ENCODE results near the gene FAM117B. TPM values are rescaled to one million over a fixed set of nuclear protein-coding genes. Genes with fewer than 3 reads are reported as not detected.

Gene FAM117B
- total RNA-seq (2014; rRNA removed; shearing (Covaris generic)) = 2.4 and 3.7 TPM in 2 replicates
- 4.1 and 4.9 TPM in 2 replicates for polyA plus RNA-seq (2015; cell fraction: cytosol; rRNA removed)
- 1.6 and 3.1 TPM in 2 replicates for polyA plus RNA-seq (2015; cell fraction: nucleus; rRNA removed)

DNA sequence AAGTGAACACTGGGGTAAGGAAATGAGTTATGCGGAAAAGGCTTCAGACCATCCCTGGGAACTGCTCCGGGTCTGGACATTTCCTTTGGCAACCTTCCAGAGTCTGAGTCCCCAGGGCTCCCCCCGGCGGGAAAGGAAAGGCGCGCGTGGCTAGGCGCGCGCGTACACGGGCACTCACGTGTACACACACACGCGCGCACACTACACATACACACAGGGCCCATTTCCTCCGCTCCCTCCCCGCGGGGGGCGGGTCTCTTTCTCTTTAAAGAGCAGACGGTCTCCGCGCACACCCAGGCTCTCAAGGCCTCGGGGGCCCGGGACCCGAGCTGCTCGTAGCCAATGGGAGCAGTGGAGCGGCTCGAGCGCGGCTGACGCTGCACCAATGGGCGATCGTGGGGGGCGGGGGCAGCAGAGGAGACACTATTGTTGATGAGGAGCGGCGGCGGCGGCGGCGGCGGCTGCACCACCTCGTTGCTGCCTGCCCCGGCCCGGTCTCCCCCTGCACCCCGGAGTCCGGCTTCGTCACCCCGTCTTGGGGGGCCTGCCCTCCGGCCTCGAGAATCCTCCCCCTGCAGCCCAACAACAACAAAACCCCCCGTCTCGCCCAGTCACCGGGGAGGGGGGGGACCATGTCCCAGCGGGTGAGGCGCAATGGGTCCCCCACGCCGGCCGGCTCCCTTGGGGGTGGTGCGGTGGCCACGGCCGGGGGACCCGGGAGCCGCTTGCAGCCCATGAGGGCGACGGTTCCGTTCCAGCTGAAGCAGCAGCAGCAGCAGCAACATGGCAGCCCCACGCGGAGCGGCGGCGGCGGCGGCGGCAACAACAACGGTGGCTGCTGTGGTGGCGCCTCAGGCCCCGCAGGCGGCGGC lies at the start of gene FAM117B:
FAM117B (plus strand) TSS at position 414 of the 872 bp plus-strand sequence; CDS start at position 633, 219 bp downstream.
- in situ Hi-C loops (cut with HindIII; ENCODE audit: low pct_unique_long_range_greater_than_20kb, low sequenced_read_pairs) = no loop called here
- DNase-seq (ENCODE audit: low read depth, low spot score) = peak; percentile 96

DNA sequence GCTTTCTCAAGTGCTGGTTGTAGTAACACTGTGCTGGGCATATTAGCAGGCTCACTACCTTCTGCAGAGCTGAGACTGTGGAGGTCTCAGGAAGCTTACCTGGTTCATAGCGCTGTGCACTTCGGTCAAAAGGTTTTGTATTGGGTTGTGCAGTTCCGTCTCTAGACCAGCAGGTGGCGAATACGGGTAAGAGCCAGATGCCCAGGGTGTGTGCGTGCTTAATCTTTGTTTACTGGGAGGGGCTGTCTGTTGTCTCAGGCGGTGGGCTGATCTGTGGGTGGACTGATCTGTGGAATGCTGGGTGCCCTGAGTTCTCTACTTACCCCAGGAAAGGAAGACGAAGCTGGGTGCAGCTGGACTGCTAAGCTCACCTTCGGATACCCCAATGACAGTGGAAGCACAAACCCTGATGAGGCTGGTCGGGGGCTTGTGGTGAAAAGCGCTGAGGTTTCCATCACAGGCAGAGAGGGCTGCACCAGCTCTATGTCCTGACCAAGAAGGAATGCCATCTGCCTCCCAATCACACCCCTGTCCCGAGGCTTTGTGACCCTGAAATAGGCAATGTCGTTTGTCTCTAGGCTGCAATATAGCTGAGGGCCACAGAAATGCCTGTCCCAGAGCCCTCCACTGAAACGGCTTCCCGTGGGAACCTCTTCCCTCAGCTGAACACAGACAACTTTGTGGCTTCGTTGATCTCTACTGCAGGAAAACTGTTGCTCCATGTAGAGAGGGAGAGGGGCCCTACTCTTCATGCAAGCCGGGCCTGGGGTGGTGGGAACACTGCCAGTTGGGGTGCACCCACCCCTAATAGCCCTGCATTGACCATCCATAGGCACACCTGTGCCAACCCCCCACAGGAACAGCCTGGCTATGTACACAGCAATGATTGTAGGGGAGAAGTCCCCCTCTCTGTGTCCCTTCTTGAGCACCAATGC lies 45.9 kb upstream of the FAM117B start:
- in situ Hi-C loops (cut with HindIII; ENCODE audit: low pct_unique_long_range_greater_than_20kb, low sequenced_read_pairs) = no loop called here
- peak; percentile 80 for DNase-seq (ENCODE audit: low read depth, low spot score)

DNA sequence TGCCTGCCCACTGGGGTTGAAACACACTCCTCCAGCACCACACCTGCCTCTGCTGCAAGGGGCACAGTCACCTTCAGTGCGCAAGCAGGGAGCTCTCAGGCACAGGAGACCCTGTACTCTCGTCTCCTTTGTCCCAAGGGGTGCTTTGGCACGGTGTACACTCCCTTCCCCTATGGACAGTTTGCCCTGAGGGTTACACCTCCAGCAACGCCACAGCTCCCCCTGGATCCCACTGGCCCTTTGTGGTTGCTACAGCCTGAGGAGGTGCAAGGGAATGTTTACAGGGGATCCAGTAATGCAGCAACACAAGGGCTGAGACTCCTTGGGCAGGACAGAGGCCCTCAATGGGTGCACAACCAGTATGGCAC lies 45.2 kb upstream of the FAM117B start:
- no peak for DNase-seq (ENCODE audit: low read depth, low spot score)
- in situ Hi-C loops (cut with HindIII; ENCODE audit: low pct_unique_long_range_greater_than_20kb, low sequenced_read_pairs) = no loop called here

DNA sequence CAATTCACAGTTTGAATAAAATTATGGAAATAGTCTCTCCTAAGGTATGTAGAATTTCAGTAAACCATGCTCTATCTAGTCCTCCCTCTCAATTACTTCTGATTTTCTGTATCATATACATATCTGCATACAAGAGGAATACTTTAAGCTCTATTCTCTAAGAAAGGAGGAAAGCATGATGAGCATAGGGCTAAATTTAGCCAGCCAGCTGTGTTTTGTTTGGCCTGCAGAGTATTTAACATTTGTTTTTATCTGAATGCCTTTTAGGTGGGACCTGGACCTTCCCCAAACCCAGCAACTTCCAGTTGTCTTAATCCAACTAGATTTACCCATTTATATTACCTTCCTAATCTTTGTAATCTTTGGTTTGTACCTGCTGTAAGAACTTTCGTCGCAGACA lies 42.2 kb upstream of the FAM117B start:
- in situ Hi-C loops (cut with HindIII; ENCODE audit: low pct_unique_long_range_greater_than_20kb, low sequenced_read_pairs) = no loop called here
- no peak for DNase-seq (ENCODE audit: low read depth, low spot score)

DNA sequence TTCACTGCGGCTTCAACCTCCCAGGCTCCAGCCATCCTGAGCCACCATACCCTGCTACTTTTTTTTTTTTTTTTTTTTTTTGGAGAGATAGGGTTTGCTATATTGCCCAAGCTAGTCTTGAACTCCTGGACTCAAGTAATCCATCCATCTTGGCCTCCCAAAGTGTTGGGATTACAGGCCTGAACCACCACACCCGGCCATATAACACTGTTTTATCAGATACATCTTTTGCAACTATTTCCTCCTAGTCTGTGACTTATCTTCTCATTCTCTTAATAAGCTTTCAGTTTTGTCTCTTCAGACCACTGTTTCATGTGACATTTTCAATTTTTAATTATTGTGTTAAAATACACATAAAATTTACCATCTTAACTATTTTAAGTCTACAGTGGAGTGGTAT lies 35.7 kb upstream of the FAM117B start:
- no peak for DNase-seq (ENCODE audit: low read depth, low spot score)
- in situ Hi-C loops (cut with HindIII; ENCODE audit: low pct_unique_long_range_greater_than_20kb, low sequenced_read_pairs) = no loop called here

DNA sequence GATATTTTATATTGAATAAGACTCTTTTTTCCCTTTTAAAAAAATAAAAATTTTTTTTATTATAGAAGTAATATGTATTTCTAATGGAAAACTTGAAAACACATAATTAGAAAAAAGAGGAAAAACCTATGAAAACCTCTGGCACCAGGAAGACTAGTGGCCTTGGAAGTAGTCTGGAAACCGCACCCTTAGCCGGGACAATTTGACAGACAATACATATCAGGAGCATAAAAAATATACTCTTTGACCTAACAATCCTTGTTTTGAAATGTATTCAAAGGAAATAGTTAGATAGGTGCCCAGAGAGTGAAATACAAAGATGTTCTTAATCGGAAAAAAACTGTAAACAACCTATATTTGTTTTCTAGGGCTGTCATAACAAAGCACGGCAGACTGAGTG lies 34.9 kb upstream of the FAM117B start:
- in situ Hi-C loops (cut with HindIII; ENCODE audit: low pct_unique_long_range_greater_than_20kb, low sequenced_read_pairs) = no loop called here
- DNase-seq (ENCODE audit: low read depth, low spot score) = no peak

DNA sequence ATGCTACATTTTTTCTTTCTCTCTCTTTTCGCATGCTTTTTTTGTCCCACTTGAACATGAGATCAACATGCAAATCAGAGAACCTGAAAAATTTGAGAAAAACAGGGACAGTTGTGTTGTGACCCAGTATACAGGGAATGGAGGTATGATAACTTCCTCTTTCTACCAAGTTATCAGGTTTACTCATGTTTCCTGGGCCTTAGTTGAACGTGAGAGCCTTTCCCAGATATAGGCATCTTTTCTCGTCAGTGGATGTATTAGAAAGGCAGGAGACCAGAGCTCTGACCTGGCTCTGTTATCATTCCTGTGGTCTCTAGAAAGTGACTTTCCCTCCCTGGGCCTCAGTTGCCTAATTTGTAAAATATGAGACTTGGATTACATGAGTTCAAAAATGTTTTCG lies 30.1 kb upstream of the FAM117B start:
- DNase-seq (ENCODE audit: low read depth, low spot score) = no peak
- in situ Hi-C loops (cut with HindIII; ENCODE audit: low pct_unique_long_range_greater_than_20kb, low sequenced_read_pairs) = no loop called here

DNA sequence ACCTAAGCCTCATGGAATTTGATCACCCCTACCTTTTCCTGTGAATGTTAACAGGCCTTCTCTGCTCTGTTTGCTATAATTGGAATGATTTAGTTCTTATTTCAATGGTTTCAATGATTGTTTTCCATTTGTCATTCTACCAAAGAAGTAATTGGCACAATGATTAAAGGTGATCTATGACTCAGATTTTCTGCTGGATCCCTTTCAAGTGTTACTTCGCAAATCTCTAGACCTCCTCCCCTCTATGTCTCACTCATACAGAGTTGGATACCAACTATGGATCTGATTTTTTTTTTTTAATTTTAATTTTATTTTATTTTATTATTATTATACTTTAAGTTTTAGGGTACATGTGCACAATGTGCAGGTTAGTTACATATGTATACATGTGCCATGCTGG lies 29.6 kb upstream of the FAM117B start:
- DNase-seq (ENCODE audit: low read depth, low spot score) = no peak
- in situ Hi-C loops (cut with HindIII; ENCODE audit: low pct_unique_long_range_greater_than_20kb, low sequenced_read_pairs) = no loop called here

DNA sequence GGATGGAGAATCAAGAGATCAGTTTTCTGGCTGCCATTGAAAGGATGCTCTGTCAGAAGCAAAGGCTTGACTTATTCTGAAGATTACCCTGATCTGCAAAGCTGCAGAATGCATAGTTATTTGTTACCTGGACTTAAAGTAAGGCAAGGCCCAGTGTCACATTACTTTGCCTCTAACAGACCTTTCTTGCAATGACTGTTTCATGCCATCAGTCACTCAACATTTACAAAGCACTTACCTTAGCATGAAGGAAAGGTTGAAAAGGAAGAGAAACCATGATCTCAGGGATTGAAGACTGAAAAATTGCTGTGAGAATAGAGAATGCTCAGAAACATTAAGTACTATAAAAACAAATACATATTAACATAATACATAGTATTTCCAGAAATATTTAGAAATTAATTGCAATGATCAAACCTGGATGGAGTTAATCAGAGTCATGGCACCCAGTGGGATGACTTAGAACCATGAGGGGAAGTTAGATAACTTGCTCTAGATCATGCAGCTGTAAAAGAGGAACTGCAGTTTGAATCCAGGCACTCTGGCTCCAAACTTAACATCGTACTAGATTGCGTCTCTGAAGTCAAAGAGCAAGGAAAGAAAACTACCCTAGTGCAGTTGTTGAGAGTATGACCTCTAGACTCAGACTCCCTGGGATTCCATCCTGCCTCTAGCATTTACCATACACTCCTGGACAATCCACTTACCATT lies 26.5 kb upstream of the FAM117B start:
- in situ Hi-C loops (cut with HindIII; ENCODE audit: low pct_unique_long_range_greater_than_20kb, low sequenced_read_pairs) = no loop called here
- DNase-seq (ENCODE audit: low read depth, low spot score) = no peak

DNA sequence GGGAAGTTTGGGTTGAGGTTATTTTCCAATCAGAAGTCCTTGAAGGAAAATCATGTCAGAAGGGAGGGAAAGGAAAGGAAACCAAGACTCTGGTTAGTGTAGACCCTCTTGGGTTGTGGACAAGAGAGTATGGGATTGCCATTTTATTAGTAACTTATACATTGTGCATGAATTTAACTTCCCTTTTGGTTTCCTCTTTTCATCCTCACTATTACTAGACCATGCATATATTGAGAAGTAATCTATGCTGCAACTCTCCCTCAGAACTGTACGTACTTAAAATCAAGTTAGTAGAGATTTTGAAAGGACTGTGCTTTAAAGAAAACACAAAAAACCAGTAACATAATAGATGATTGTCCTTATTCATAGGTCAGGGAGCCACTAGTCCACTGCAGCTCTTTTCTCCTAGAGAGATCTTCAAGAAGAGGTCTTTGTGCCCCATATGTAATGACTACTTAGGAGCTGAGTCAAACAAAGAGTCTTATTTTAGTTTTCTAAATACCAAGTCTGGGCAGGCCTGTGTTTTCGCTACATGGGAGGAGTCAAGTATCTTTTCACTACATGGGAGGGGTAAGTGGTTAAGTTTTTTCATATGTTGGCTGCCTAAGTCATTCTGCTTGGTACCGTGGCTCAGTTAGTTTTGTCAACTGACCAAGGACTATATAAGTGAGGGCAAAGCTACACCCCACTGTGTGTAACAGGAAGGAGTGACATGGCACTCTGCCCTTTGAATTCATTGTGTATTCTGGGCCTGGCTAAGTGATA lies 25.2 kb upstream of the FAM117B start:
- in situ Hi-C loops (cut with HindIII; ENCODE audit: low pct_unique_long_range_greater_than_20kb, low sequenced_read_pairs) = no loop called here
- DNase-seq (ENCODE audit: low read depth, low spot score) = peak; percentile 91

DNA sequence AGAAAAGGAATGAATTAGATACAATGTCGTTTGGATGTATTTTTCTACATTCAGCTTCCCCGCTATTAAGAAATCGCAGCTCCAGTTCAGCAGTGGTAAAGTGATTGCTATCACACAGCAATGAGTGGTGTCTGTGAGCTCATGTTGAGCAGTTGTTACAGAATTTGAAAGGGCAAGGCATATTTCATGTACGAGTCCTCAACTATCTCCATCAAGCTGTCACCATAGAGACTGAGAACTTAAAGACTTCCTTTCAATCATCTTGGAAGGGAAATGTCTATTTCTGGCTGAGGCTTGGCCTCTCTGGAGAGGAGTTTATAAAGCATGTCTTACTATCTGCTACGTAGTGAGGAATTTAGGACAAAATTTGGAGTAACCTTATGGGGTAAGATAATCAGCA lies 24.4 kb upstream of the FAM117B start:
- DNase-seq (ENCODE audit: low read depth, low spot score) = no peak
- in situ Hi-C loops (cut with HindIII; ENCODE audit: low pct_unique_long_range_greater_than_20kb, low sequenced_read_pairs) = no loop called here

DNA sequence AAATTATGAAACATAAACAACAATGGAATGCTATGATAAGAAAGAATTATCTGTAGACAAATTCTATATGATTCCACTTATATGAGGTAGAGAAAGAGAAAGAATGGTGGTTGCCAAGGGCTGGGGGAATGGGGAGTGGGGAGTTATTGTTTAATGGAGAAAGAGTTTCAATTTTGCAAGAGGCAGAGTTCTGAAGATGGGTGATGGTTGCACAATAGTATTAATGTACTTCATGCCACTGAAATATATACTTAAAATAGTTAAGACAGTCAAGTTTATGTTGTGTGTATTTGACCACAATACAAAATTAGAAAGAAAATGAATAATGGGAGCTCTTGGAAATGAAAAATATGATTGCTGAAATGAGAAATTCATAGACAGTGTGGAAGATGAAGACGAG lies 22.6 kb upstream of the FAM117B start:
- DNase-seq (ENCODE audit: low read depth, low spot score) = no peak
- in situ Hi-C loops (cut with HindIII; ENCODE audit: low pct_unique_long_range_greater_than_20kb, low sequenced_read_pairs) = no loop called here

DNA sequence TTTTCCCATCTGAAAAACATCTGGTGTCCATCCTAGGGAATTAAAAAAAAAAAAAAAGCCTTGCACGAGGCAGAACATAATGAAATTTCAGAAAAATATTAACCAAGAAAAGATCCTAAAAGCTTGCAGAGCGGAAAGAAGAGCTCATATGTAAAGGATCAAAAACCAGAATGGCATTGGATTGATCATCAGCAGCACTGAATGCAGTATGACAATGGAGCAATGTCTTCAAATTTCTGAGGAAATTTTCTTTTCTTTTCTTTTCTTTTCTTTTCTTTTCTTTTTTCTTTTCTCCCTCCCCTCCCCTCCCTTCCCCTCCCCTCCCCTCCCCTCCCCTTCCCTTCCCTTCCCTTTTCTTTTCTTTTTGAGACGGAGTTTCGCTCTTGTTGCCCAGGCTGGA lies 21.3 kb upstream of the FAM117B start:
- DNase-seq (ENCODE audit: low read depth, low spot score) = no peak
- in situ Hi-C loops (cut with HindIII; ENCODE audit: low pct_unique_long_range_greater_than_20kb, low sequenced_read_pairs) = no loop called here

DNA sequence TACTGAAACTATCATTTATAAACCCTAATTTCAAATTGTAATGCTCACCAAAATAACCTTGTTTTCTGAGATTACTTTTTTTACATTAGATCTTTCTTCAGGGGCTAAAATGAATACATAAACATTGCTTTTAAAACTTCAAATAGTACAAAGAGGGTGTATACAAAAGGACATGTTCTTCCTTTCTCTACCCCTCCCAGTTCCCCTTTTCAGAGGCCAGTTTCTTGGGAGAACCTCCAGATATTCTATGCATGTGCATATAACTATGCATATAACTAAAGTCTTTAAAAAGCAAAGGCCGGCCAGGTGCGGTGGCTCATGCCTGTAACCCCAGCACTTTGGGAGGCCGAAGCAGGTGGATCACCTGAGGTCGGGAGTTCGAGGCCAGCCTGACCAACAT lies 10.6 kb upstream of the FAM117B start:
- no peak for DNase-seq (ENCODE audit: low read depth, low spot score)
- in situ Hi-C loops (cut with HindIII; ENCODE audit: low pct_unique_long_range_greater_than_20kb, low sequenced_read_pairs) = no loop called here

DNA sequence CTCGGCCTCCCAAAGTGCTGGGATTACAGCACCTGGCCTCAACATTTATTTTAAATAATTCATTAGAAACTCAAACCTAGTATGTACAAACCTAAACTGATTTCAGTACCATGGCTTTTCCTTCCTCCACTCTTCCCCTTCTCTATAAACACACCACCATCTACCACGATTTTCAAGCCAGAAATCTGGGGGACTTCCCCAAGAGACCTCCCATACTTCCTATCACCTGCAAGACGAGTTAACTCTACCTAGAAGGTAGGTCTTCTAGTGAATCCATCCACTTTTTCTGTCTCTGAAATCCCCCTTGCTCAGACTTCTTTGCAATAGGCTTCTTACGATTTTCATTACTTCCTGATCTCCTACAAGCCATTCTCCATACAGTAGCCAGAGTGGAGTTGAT lies 7.7 kb upstream of the FAM117B start:
- in situ Hi-C loops (cut with HindIII; ENCODE audit: low pct_unique_long_range_greater_than_20kb, low sequenced_read_pairs) = no loop called here
- DNase-seq (ENCODE audit: low read depth, low spot score) = no peak

DNA sequence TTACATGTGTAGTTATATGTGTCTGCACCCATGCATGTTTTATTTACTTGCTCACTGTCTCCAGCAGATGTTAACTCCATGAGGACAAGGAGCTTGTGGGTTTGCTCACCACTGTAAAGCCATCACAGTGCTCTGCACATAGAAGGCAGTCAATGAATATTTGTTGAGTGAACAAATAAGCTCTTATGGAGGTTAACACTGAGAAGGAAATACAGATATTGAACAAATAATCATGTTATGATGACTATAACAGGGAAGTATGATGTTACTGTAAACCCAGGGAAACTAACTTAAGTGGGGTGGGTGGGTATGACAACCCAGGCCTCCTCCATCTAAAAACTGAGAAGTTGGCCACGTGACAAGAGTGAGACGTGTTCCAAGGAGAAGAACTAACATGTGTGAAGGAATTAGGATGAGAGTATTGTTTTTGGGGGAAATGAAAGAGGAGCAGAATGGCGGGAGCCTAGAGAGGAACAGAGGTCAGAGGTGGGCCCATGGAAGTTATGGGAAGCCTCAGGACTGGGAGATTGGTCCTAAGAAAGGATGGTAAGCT lies 6.0 kb upstream of the FAM117B start:
- in situ Hi-C loops (cut with HindIII; ENCODE audit: low pct_unique_long_range_greater_than_20kb, low sequenced_read_pairs) = no loop called here
- DNase-seq (ENCODE audit: low read depth, low spot score) = no peak

DNA sequence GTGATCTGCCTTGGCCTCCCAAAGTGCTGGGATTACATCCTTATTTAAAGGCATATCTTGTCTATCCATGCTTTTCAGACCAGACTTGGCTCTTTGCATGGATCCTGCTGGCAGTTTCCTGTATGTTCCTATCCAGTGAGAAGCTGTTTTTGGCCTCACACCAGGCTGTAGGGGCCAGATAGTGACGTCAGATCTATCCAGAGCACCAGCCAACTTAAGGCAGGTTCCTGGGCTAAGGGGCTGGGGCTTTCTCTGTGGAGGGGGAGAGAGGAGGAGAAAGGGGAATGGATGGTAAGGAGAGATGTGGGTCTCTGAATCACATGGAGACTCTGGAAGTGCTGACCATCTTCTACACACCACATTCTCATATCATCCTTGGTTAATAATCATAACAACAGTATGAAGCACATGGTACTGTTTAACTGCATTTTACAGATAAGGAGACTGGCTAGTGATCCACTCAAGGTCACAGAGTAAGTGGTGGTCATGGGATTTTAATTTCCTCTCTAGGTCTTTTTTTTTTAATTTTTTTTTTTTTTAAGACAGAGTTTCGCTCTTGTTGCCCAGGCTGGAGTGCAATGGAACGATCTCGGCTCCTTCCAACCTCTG lies 2.0 kb upstream of the FAM117B start:
- in situ Hi-C loops (cut with HindIII; ENCODE audit: low pct_unique_long_range_greater_than_20kb, low sequenced_read_pairs) = no loop called here
- DNase-seq (ENCODE audit: low read depth, low spot score) = no peak

Data from SK-MEL-5 (cell line).